WERI-Rb-1 (cell line): ENCODE measurements around the gene TEC.

Source experiments
- DNase-seq: peaks from one replicate; pipeline ENCODE4 v3.0.0-alpha.2; 2020
- H3K27ac ChIP-seq: fragments of 250-450 bp; sonication (Bioruptor Pico); 2 replicates; pipeline ENCODE4 v1.5.1; 2020; ENCODE audit warnings: mild to moderate bottlenecking, moderate library complexity
- H3K27me3 ChIP-seq: fragments of 250-450 bp; sonication (Bioruptor Pico); 2 replicates; pipeline ENCODE4 v1.5.1; 2021; ENCODE audit warnings: mild to moderate bottlenecking, low read depth, moderate library complexity; ENCODE audit not compliant: insufficient read depth, severe bottlenecking
- H3K36me3 ChIP-seq: fragments of 250-450 bp; sonication (Bioruptor Pico); 2 replicates; pipeline ENCODE4 v1.5.1; 2020; ENCODE audit warnings: mild to moderate bottlenecking, moderate library complexity
- H3K4me3 ChIP-seq: 2 replicates; pipeline ENCODE4 v1.5.1; 2011; ENCODE audit warnings: low read depth, mild to moderate bottlenecking, control low read depth, low read length
- H3K9me3 ChIP-seq: fragments of 250-450 bp; sonication (Bioruptor Pico); 2 replicates; pipeline ENCODE4 v1.5.1; 2021; ENCODE audit warnings: mild to moderate bottlenecking, moderate library complexity; ENCODE audit not compliant: severe bottlenecking
- TF ChIP-seq, protein P1 (sequence below): IDR thresholded peaks from 2 replicates; pipeline ENCODE4 v1.5.1; 2011; ENCODE audit warnings: low read depth, mild to moderate bottlenecking, control low read depth, inconsistent platforms, low read length

TEC gene

GRCh38 chr4:48149827-48150370, 119.7 kb downstream of the TEC start:
- no peak for DNase-seq
- TF ChIP-seq, protein P1, sequence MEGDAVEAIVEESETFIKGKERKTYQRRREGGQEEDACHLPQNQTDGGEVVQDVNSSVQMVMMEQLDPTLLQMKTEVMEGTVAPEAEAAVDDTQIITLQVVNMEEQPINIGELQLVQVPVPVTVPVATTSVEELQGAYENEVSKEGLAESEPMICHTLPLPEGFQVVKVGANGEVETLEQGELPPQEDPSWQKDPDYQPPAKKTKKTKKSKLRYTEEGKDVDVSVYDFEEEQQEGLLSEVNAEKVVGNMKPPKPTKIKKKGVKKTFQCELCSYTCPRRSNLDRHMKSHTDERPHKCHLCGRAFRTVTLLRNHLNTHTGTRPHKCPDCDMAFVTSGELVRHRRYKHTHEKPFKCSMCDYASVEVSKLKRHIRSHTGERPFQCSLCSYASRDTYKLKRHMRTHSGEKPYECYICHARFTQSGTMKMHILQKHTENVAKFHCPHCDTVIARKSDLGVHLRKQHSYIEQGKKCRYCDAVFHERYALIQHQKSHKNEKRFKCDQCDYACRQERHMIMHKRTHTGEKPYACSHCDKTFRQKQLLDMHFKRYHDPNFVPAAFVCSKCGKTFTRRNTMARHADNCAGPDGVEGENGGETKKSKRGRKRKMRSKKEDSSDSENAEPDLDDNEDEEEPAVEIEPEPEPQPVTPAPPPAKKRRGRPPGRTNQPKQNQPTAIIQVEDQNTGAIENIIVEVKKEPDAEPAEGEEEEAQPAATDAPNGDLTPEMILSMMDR: no peak
- Histone ChIP-seq H3K27ac (no peak overlapping the region), H3K9me3 (no peaks in the 10 kb centered on the region), H3K27me3 (no peaks in the 10 kb centered on the region), H3K4me3 (no peak overlapping the region), H3K36me3 (peaks cover 11% of the 10 kb centered on the region)

DNA sequence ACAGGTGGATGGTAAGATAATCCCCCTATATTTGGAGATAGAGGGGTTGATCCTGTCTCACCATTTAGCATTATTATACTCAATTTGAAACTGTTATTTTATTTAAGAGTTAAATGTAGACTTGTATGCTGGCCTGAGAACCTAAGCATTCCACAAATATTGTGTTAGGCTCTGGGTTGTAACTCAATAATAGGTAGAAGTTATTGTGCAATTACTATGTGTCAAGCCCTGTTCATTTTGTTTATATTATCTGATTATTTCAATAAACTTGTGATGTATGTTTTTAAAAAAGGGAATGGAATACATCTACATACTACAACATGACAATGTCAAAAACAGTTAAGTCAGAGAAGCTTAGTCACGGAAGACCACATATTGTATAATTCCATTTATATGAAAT, 122.0 kb downstream of the TEC start:
- H3K9me3 ChIP-seq: no peaks in the 10 kb centered on the region
- H3K4me3 ChIP-seq: no peak overlapping the region
- H3K27ac ChIP-seq: no peak overlapping the region
- TF ChIP-seq, protein P1: no peak
- H3K27me3 ChIP-seq: no peaks in the 10 kb centered on the region
- no peak for DNase-seq
- no peaks in the 10 kb centered on the region; the same call in none of the 2 replicates for H3K36me3 ChIP-seq

- Histone ChIP-seq H3K36me3 (peaks cover 16% of the 10 kb centered on the region), H3K27me3 (no peaks in the 10 kb centered on the region), H3K9me3 (no peaks in the 10 kb centered on the region), H3K27ac (no peak overlapping the region), H3K4me3 (no peak overlapping the region)
- no peak for DNase-seq
- TF ChIP-seq, protein P1: no peak
These were observed 128.6 kb downstream of the TEC start for GRCh38 chr4:48141048-48141447.

- H3K4me3 ChIP-seq: no peak overlapping the region
- H3K9me3 ChIP-seq: no peaks in the 10 kb centered on the region
- no peaks in the 10 kb centered on the region for H3K27me3 ChIP-seq
- no peak for DNase-seq
- TF ChIP-seq, protein P1: no peak
- H3K27ac ChIP-seq: no peak overlapping the region
- H3K36me3 ChIP-seq: peaks cover 24% of the 10 kb centered on the region
These were observed 129.9 kb downstream of the TEC start for GRCh38 chr4:48139691-48140090.

DNA sequence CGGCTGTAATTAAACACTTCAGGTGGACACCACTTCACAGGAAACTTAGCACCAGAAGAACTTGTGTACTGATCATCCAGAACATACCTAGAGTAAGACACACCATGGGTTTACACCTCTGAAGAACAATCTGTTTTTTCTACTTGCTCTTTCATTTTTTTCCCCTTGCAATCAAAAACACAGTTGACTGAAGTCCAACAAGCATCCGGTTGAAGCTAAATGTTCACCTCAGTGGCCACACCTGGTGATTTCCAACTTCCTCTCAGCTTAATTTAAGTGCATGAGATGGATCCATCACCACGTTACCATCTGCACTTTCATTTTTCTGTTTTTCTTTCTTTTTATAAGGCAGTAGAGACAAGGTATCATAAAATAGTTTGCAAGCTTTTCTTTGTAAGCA, 130.7 kb downstream of the TEC start:
- no peak for DNase-seq
- Histone ChIP-seq H3K4me3 (no peak overlapping the region), H3K27ac (no peak overlapping the region), H3K9me3 (no peaks in the 10 kb centered on the region), H3K27me3 (no peaks in the 10 kb centered on the region), H3K36me3 (peaks cover 24% of the 10 kb centered on the region)
- TF ChIP-seq, protein P1: no peak

GRCh38 chr4:48138511-48138910, 131.1 kb downstream of the TEC start:
- TF ChIP-seq, protein P1: no peak
- H3K27me3 ChIP-seq: no peaks in the 10 kb centered on the region
- DNase-seq: no peak
- peaks cover 26% of the 10 kb centered on the region for H3K36me3 ChIP-seq
- no peak overlapping the region for H3K27ac ChIP-seq
- no peaks in the 10 kb centered on the region for H3K9me3 ChIP-seq
- no peak overlapping the region for H3K4me3 ChIP-seq
